ENCODE data around the gene KLHL41. TPM values are rescaled to one million over a fixed set of nuclear protein-coding genes. Genes with fewer than 3 reads are reported as not detected.
A peak's percentile ranks its signal among the peaks of the same experiment; 100 is the strongest.

Gene KLHL41
- total RNA-seq, 1 experiment from 2014 or later, result 0.15 TPM

DNA sequence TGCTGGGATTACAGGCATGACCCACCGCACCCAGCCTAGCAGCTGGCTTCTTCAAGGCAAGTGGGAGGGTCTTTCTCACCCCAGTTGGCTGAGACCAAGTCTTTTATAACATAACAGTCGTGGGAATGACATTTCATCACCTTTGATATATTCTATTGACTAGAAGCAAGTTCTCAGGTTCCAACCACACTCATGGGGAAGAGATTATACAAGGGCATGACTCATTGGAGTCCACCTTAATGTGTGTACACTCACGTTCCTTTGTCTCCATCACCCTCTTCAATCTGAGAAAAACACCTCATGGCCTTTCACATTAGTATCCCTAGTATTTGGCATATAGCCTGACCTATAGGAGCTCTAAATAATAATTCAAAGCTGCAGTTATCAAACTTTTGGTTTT lies 33.0 kb upstream of the KLHL41 start:
- Histone ChIP-seq H3K79me2 (ENCODE audit: insufficient read depth, low read length) (no peaks in the 10 kb centered on the region; the same call in 1 of the 2 replicates), H4K20me1 (ENCODE audit: insufficient read depth) (no peaks in the 10 kb centered on the region), H3K36me3 (ENCODE audit: control insufficient read depth in 1 of 2, insufficient read depth in 2 of 2, low read length in 2 of 2) (no peaks in the 10 kb centered on the region), H3K4me3 (replicated peaks in 1 of 2; ENCODE audit: low read depth in 1 of 2, low read length in 2 of 2) (no peak overlapping the region), H3K9me2 (ENCODE audit: insufficient read depth) (no peaks in the 10 kb centered on the region), H3K27me3 (ENCODE audit: insufficient read depth, low read length) (no peaks in the 10 kb centered on the region), H3K9me3 (ENCODE audit: control insufficient read depth in 1 of 2, insufficient read depth in 1 of 2, low read depth in 1 of 2, low read length in 2 of 2) (no peaks in the 10 kb centered on the region), H3K9ac (ENCODE audit: low read length) (no peak overlapping the region), H2AFZ (ENCODE audit: low read depth, low read length, poor library complexity, severe bottlenecking) (no peak overlapping the region), H3K4me2 (ENCODE audit: low read length) (0 out of 2 replicates have a peak overlapping the region, but pooled peaks have one; percentile 8), H3K4me1 (ENCODE audit: control insufficient read depth in 1 of 2, insufficient read depth in 2 of 2, low read length in 2 of 2) (peaks cover 0 to 12% of the 10 kb centered on the region in 2 experiments; a peak in 1 of 4 replicates), H3K27ac (ENCODE audit: low read depth, low read length) (no peak overlapping the region)
- BruUV-seq (replicated peaks), result no TSS peak
- intact Hi-C loops (cut with micrococcal nuclease), result no loop called here
- RAD21 ChIA-PET (ENCODE audit: low non-redundant PET in 1 of 2, low total read pairs in 2 of 2, uncharacterized antibody in 2 of 2, unreplicated experiment in 2 of 2), result no interaction called here
- peak; percentile 21 for DNase-seq (ENCODE audit: low read depth, low spot score)
- CTCF ChIA-PET, result no interaction called here
- ATAC-seq, result no peak
- no peak for TF ChIP-seq EZH2 (IDR thresholded peaks at IDR 0.05)
- TF ChIP-seq, protein P1, sequence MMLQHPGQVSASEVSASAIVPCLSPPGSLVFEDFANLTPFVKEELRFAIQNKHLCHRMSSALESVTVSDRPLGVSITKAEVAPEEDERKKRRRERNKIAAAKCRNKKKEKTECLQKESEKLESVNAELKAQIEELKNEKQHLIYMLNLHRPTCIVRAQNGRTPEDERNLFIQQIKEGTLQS (IDR thresholded peaks at IDR 0.05), result no peak
- no peak for TF ChIP-seq CBX3 (IDR thresholded peaks at IDR 0.05; ENCODE audit: low read depth)
- peak; percentile 32; the same call in 1 of the 2 replicates for TF ChIP-seq FOSL1 (IDR thresholded peaks at IDR 0.05; ENCODE audit: low read depth)
- no peak for TF ChIP-seq SIN3A (IDR thresholded peaks at IDR 0.05; ENCODE audit: low read depth)
- TF ChIP-seq JUND (IDR thresholded peaks at IDR 0.05), result peak; percentile 34; the same call in 1 of the 2 replicates
- no peak for TF ChIP-seq TCF7L2 (IDR thresholded peaks at IDR 0.05; ENCODE audit: borderline replicate concordance, extremely low read depth, insufficient read depth, insufficient read length)
- POLR2A ChIA-PET, result no interaction called here

DNA sequence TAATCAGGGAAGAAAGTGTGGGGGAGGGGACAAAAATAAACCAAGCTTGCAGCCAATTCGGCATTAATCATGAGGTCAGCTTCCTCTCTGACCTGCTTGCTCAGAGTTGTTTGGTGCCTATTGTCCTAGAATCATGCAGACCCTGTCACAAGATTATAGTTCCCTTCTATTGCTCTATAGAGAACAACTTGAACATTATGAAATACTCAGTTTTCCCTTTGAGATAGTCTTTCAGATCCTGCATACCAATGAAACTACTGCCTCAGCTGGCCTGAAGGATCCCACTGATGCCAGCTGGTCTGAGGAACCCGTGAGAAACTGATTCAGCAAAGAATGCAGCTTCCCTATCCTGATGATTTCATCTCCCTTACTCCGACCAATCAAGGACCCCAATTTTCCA lies 31.2 kb upstream of the KLHL41 start:
- POLR2A ChIA-PET, result interaction anchor here (1.1 kb wide), 1 partner anchor 9 kb away, joined by 3 read pairs; no protein-coding TSS in a partner anchor
- no peak for TF ChIP-seq SRF (IDR thresholded peaks at IDR 0.05; ENCODE audit: low read depth)
- TF ChIP-seq SP1 (IDR thresholded peaks at IDR 0.05; ENCODE audit: low read depth), result no peak
- TF ChIP-seq RAD21 (IDR thresholded peaks at IDR 0.05; ENCODE audit: low read depth), result no peak
- no peak for TF ChIP-seq EZH2phosphoT487 (IDR thresholded peaks at IDR 0.05; ENCODE audit: borderline replicate concordance)
- no peak for TF ChIP-seq SIN3A (IDR thresholded peaks at IDR 0.05; ENCODE audit: low read depth)
- TF ChIP-seq, protein P1 (IDR thresholded peaks at IDR 0.05), result no peak
- TF ChIP-seq FOSL1 (IDR thresholded peaks at IDR 0.05; ENCODE audit: low read depth), result no peak
- TF ChIP-seq TCF7L2 (IDR thresholded peaks at IDR 0.05; ENCODE audit: borderline replicate concordance, extremely low read depth, insufficient read depth, insufficient read length), result no peak
- no peak for TF ChIP-seq CBX3 (IDR thresholded peaks at IDR 0.05; ENCODE audit: low read depth)
- no peak for TF ChIP-seq EGR1 (IDR thresholded peaks at IDR 0.05; ENCODE audit: low read depth)
- no peak for TF ChIP-seq ZNF274 (IDR thresholded peaks at IDR 0.05; ENCODE audit: low read depth, low read length)
- TF ChIP-seq ZFX (IDR thresholded peaks at IDR 0.05), result no peak
- CTCF ChIA-PET, result no interaction called here
- Histone ChIP-seq H2AFZ (ENCODE audit: low read depth, low read length, poor library complexity, severe bottlenecking) (no peak overlapping the region), H3K27me3 (ENCODE audit: insufficient read depth, low read length) (no peaks in the 10 kb centered on the region), H3K36me3 (ENCODE audit: control insufficient read depth in 1 of 2, insufficient read depth in 2 of 2, low read length in 2 of 2) (no peaks in the 10 kb centered on the region), H3K9me3 (ENCODE audit: control insufficient read depth in 1 of 2, insufficient read depth in 1 of 2, low read depth in 1 of 2, low read length in 2 of 2) (no peaks in the 10 kb centered on the region), H4K20me1 (ENCODE audit: insufficient read depth) (no peaks in the 10 kb centered on the region), H3K27ac (ENCODE audit: low read depth, low read length) (no peak overlapping the region), H3K4me2 (ENCODE audit: low read length) (no peak overlapping the region), H3K4me1 (ENCODE audit: control insufficient read depth in 1 of 2, insufficient read depth in 2 of 2, low read length in 2 of 2) (peaks cover 0 to 12% of the 10 kb centered on the region in 2 experiments; a peak in 1 of 4 replicates), H3K9ac (ENCODE audit: low read length) (no peak overlapping the region), H3K79me2 (ENCODE audit: insufficient read depth, low read length) (no peaks in the 10 kb centered on the region; the same call in 1 of the 2 replicates), H3K9me2 (ENCODE audit: insufficient read depth) (no peaks in the 10 kb centered on the region), H3K4me3 (replicated peaks in 1 of 2; ENCODE audit: low read depth in 1 of 2, low read length in 2 of 2) (no peak overlapping the region)
- DNase-seq (ENCODE audit: low read depth, low spot score), result no peak
- no peak for ATAC-seq
- BruUV-seq (replicated peaks), result no TSS peak
- RAD21 ChIA-PET (ENCODE audit: low non-redundant PET in 1 of 2, low total read pairs in 2 of 2, uncharacterized antibody in 2 of 2, unreplicated experiment in 2 of 2), result no interaction called here
- intact Hi-C loops (cut with micrococcal nuclease), result no loop called here

All from HCT116 (cell line).